Pancreas (tissue), 10 donors: ENCODE measurements around the gene S100A9. TPM values are rescaled to one million over a fixed set of nuclear protein-coding genes. Genes with fewer than 3 reads are reported as not detected.

Source experiments
- ATAC-seq, 4 donors: fragments of 200-7000 bp; cut with Tn5 transposase; one replicate each; pipeline versions ENCODE4 v1.8.0 to v1.9.1; 2020; ENCODE audit warnings: mild to moderate bottlenecking in 4 of 4, moderate library complexity in 4 of 4
- DNase-seq, 6 donors: peaks; one replicate each; pipeline ENCODE4 v3.0.0-alpha.2; 2020
- FAIRE-seq: peaks from 2 replicates; lab custom pipeline; 2012; peaks lifted over from hg19 to GRCh38; lab: Jason Lieb, UNC
- H3K27ac ChIP-seq, 4 donors: fragments of 200-600 bp; sonication (generic); 1 replicate in 3 of 4; 2 replicates in 1 of 4; pipeline versions ENCODE4 v1.5.0 to v1.8.0; 2020
- H3K27me3 ChIP-seq, 4 donors: fragments of 200-600 bp; one replicate each; pipeline ENCODE4 v1.8.0; 2021
- H3K36me3 ChIP-seq, 3 donors: fragments of 200-600 bp; sonication (generic) in 1 of 3; one replicate each; pipeline versions ENCODE4 v1.5.0 to v1.8.0; 2020 to 2021
- H3K4me1 ChIP-seq, 3 donors: fragments of 200-600 bp; one replicate each; pipeline ENCODE4 v1.8.0; 2021
- H3K4me3 ChIP-seq, 4 donors: fragments of 200-600 bp; sonication (generic) in 2 of 4; one replicate each; pipeline versions ENCODE4 v1.5.0 to v1.8.0; 2020 to 2021
- H3K9me3 ChIP-seq, 4 donors: fragments of 200-600 bp; one replicate each; pipeline ENCODE4 v1.8.0; 2021
- CTCF ChIP-seq, 4 donors: fragments of 200-600 bp; sonication (generic) in 3 of 4; IDR thresholded peaks; one replicate each; pipeline versions ENCODE4 v1.5.0 to v1.8.0; 2021; ENCODE audit warnings: antibody characterized with exemption in 4 of 4
- WGBS, 2 donors: extraction: QIAGEN DNeasy Blood & Tissue Kit; methylation state at CpG; one replicate each; pipeline ENCODE4 v1.1.7; 2013; 5-methylcytosine and 5-hydroxymethylcytosine counted together
- intact Hi-C, 3 donors: fragments of 100-400 bp; cut with DNase I; formaldehyde crosslinking; loops; one replicate each; pipeline versions ENCODE4 v1.11.1 to v1.14.2; 2022
- polyA plus RNA-seq, 2 donors: library from polyadenylated mRNA; stranded (reverse); fragments of 200-250 nt; gene quantifications; one replicate each; pipeline ENCODE4 v1.2.3, GENCODE V29; 2013
- total RNA-seq, 6 donors: library from RNA; stranded (reverse); fragmentation: NEBNext Ultra II Directional in 4 of 6; extraction: Animal tissue kit (Norgen Biotek cat#: 25700) in 4 of 6; gene quantifications; one replicate each; pipeline versions ENCODE4 v1.2.1 to v1.2.4, GENCODE V29; 2021 to 2023
- donor health status: healthy with polysubstance abuse.
- donor health status: DM: no; HTN: no; CAD: no; lungs with moderate emphysema.
- donor health status: DM: no; HTN: no; CAD: no.
- donor health status: control.
- donor health status: control.
- donor health status: Bipolar disorder and iron deficiency.
- donor health status: DM: yes; HTN: yes; CAD: no.
- donor health status: DM: no; HTN: no; CAD: no.
- donor health status: DM: no; HTN: no; CAD: no.
- donor health status: DM: yes; HTN: yes; CAD: no.

The S100A9 gene
- total and polyA plus RNA-seq, 8 donors: 3.9 to 79.6 (median 36.8) TPM

- Histone ChIP-seq H3K36me3 (no peaks in the 10 kb centered on the region), H3K9me3 (no peaks in the 10 kb centered on the region), H3K27me3 (peaks cover 0 to 16% (median 0%) of the 10 kb centered on the region in 4 donors), H3K27ac (no peak overlapping the region), H3K4me1 (no peaks in the 10 kb centered on the region), H3K4me3 (no peak overlapping the region)
- WGBS, 2 donors: 0 to 1% methylated on average over 4 of the region's 4 CpGs
- peak; percentile 75 for FAIRE-seq
- intact Hi-C loops: loop anchor here in 2 of 3 donors (5.0 kb wide), 1 partner anchor 145 kb away; no protein-coding TSS in a partner anchor
- peak in 5 of 6 donors; percentile 23 to 81 (median 57) for DNase-seq
- TF ChIP-seq CTCF (IDR thresholded peaks at IDR 0.05): peak; percentile 83 to 93 (median 88)
- ATAC-seq: peak; percentile 69 to 92 (median 88)
Measured at GRCh38 chr1:153352523-153352922, 5.1 kb upstream of the S100A9 start.

- no peak overlapping the region for H3K27ac ChIP-seq
- intact Hi-C loops: loop anchor here in 2 of 3 donors (5.0 kb wide), 1 partner anchor 144 kb away; no protein-coding TSS in a partner anchor
- ATAC-seq: no peak
- H3K27me3 ChIP-seq: peaks cover 0 to 16% (median 0%) of the 10 kb centered on the region in 4 donors
- no peak overlapping the region for H3K4me3 ChIP-seq
- WGBS, 2 donors: 55 to 74% methylated on average over 7 of the region's 7 CpGs
- no peaks in the 10 kb centered on the region for H3K4me1 ChIP-seq
- FAIRE-seq: no peak
- TF ChIP-seq CTCF (IDR thresholded peaks at IDR 0.05): no peak
- no peak for DNase-seq
- H3K36me3 ChIP-seq: no peaks in the 10 kb centered on the region
- no peaks in the 10 kb centered on the region for H3K9me3 ChIP-seq
Measured at GRCh38 chr1:153353226-153353947, 4.3 kb upstream of the S100A9 start.

GRCh38 chr1:153354515-153355193 is 3.0 kb upstream of the S100A9 start:
- Histone ChIP-seq H3K4me1 (no peaks in the 10 kb centered on the region), H3K36me3 (no peaks in the 10 kb centered on the region), H3K9me3 (no peaks in the 10 kb centered on the region), H3K27ac (no peak overlapping the region), H3K4me3 (no peak overlapping the region), H3K27me3 (peaks cover 0 to 16% (median 0%) of the 10 kb centered on the region in 4 donors)
- TF ChIP-seq CTCF (IDR thresholded peaks at IDR 0.05): no peak
- ATAC-seq (no peak), DNase-seq (no peak), FAIRE-seq (no peak)
- intact Hi-C loops: loop anchor here in 2 of 3 donors (5.0 kb wide), 1 partner anchor 143 kb away; no protein-coding TSS in a partner anchor
- WGBS, 2 donors: 39 to 52% methylated on average over 8 of the region's 8 CpGs

GRCh38 chr1:153355445-153356071 is 2.1 kb upstream of the S100A9 start:
- no peaks in the 10 kb centered on the region for H3K36me3 ChIP-seq
- FAIRE-seq (no peak), ATAC-seq (peak in 3 of 4 donors; percentile 49 to 71 (median 62)), DNase-seq (no peak)
- H3K4me3 ChIP-seq: no peak overlapping the region
- peaks cover 0 to 16% (median 0%) of the 10 kb centered on the region in 4 donors for H3K27me3 ChIP-seq
- no peak overlapping the region for H3K27ac ChIP-seq
- no peaks in the 10 kb centered on the region for H3K9me3 ChIP-seq
- intact Hi-C loops: no loop called here
- TF ChIP-seq CTCF (IDR thresholded peaks at IDR 0.05): no peak
- no peaks in the 10 kb centered on the region for H3K4me1 ChIP-seq
- WGBS, 2 donors: 27 to 36% methylated on average over 10 of the region's 10 CpGs
